NCI-H2196 (cell line): Measurements from ENCODE around the gene NUDT9.
A peak's percentile ranks its signal among the peaks of the same experiment; 100 is the strongest.
"Not testable (repeated sequence)": the region's sequence is repeated elsewhere in the genome, so short reads cannot be mapped to it uniquely, and the experiment has no call there.

Experiments
- DNase-seq: peaks from one replicate; lab custom pipeline; 2025; ENCODE audit not compliant: unreplicated experiment; lab: John Stamatoyannopoulos, UW

The NUDT9 gene

GRCh38 chr4:87422104-87423052, at the start of gene NUDT9:
Gene NUDT9, plus strand, starts transcription at chr4:87422573. Its CDS starts 333 bp downstream, at chr4:87422906.
- DNase-seq, result peak; percentile 84

GRCh38 chr4:87375719-87376291, 46.6 kb upstream of the NUDT9 start:
- DNase-seq, result peak; percentile 5

GRCh38 chr4:87377816-87378215, 44.6 kb upstream of the NUDT9 start:
- DNase-seq, result no peak

- DNase-seq, result no peak
These were observed 40.3 kb upstream of the NUDT9 start for GRCh38 chr4:87382116-87382515.

GRCh38 chr4:87382931-87383330, 39.4 kb upstream of the NUDT9 start:
- DNase-seq, result no peak

GRCh38 chr4:87384466-87385132, 37.8 kb upstream of the NUDT9 start:
- DNase-seq, result not testable (repeated sequence)

- DNase-seq, result no peak
These were observed 35.1 kb upstream of the NUDT9 start for GRCh38 chr4:87387237-87387636.

GRCh38 chr4:87388901-87389300, 33.5 kb upstream of the NUDT9 start:
- DNase-seq, result no peak

GRCh38 chr4:87390055-87390454, 32.3 kb upstream of the NUDT9 start:
- DNase-seq, result not testable (repeated sequence)

- DNase-seq, result no peak
These were observed 31.9 kb upstream of the NUDT9 start for GRCh38 chr4:87390551-87390890.

- DNase-seq, result peak; percentile 74
These were observed 31.3 kb upstream of the NUDT9 start, which contains the start of gene HSD17B11 for GRCh38 chr4:87390891-87391575. Gene HSD17B11, minus strand, starts transcription at chr4:87391188. Its CDS starts 118 bp downstream, at chr4:87391070.

GRCh38 chr4:87391576-87392054, 30.8 kb upstream of the NUDT9 start:
- no peak for DNase-seq

GRCh38 chr4:87392183-87392582, 30.2 kb upstream of the NUDT9 start:
- DNase-seq, result no peak

GRCh38 chr4:87395073-87395472, 27.3 kb upstream of the NUDT9 start:
- not testable (repeated sequence) for DNase-seq

GRCh38 chr4:87395851-87396250, 26.5 kb upstream of the NUDT9 start:
- DNase-seq, result not testable (repeated sequence)

- DNase-seq, result no peak
These were observed 23.2 kb upstream of the NUDT9 start for GRCh38 chr4:87399148-87399547.

- no peak for DNase-seq
These were observed 22.4 kb upstream of the NUDT9 start for GRCh38 chr4:87399954-87400353.

GRCh38 chr4:87403732-87404131, 18.6 kb upstream of the NUDT9 start:
- not testable (repeated sequence) for DNase-seq

- DNase-seq, result no peak
These were observed 17.1 kb upstream of the NUDT9 start for GRCh38 chr4:87405211-87405820.

- DNase-seq, result no peak
These were observed 15.9 kb upstream of the NUDT9 start for GRCh38 chr4:87406462-87406861.

- not testable (repeated sequence) for DNase-seq
These were observed 15.5 kb upstream of the NUDT9 start for GRCh38 chr4:87406902-87407301.
